Embryonic facial prominence (tissue), 1 donor: Measurements from ENCODE around the gene SLC45A1.

Experiments
- DNase-seq: peaks from one replicate; pipeline ENCODE4 v3.0.0-alpha.2; 2016; ENCODE audit errors: extremely low spot score

Gene SLC45A1

GRCh38 chr1:8352886-8353785, 35.2 kb downstream of the SLC45A1 start:
- no peak for DNase-seq

GRCh38 chr1:8354038-8354437, 36.1 kb downstream of the SLC45A1 start:
- no peak for DNase-seq

- no peak for DNase-seq
These were observed 37.7 kb downstream of the SLC45A1 start for GRCh38 chr1:8355439-8356255.

GRCh38 chr1:8356256-8357209, 38.6 kb downstream of the SLC45A1 start:
- DNase-seq = no peak

GRCh38 chr1:8357329-8358101, 39.6 kb downstream of the SLC45A1 start:
- DNase-seq = no peak

- DNase-seq = no peak
These were observed 40.5 kb downstream of the SLC45A1 start for GRCh38 chr1:8358241-8358896.

- DNase-seq = no peak
These were observed 41.1 kb downstream of the SLC45A1 start for GRCh38 chr1:8358897-8359616.

- DNase-seq = no peak
These were observed 41.9 kb downstream of the SLC45A1 start for GRCh38 chr1:8359617-8360481.

GRCh38 chr1:8360493-8361197, 42.7 kb downstream of the SLC45A1 start:
- DNase-seq = no peak

- DNase-seq = no peak
These were observed 43.4 kb downstream of the SLC45A1 start for GRCh38 chr1:8361198-8361849.

- DNase-seq = no peak
These were observed 44.8 kb downstream of the SLC45A1 start for GRCh38 chr1:8362701-8363101.

- DNase-seq = no peak
These were observed 45.4 kb downstream of the SLC45A1 start for GRCh38 chr1:8363186-8363766.

- DNase-seq = no peak
These were observed 45.9 kb downstream of the SLC45A1 start for GRCh38 chr1:8363767-8364301.

- DNase-seq = no peak
These were observed 46.9 kb downstream of the SLC45A1 start for GRCh38 chr1:8364528-8365442.

- DNase-seq = no peak
These were observed 47.9 kb downstream of the SLC45A1 start for GRCh38 chr1:8365661-8366362.
